ENCODE results near the gene RABGEF1. TPM values are rescaled to one million over a fixed set of nuclear protein-coding genes. Genes with fewer than 3 reads are reported as not detected.
A peak's percentile ranks its signal among the peaks of the same experiment; 100 is the strongest.

Gene RABGEF1
- total and polyA plus RNA-seq, 9 of the 15 experiments (the other 6 are each of a cell fraction or from before 2014, with no cell fraction given) = 7.0 to 29.3 (median 20.5) TPM

- peak overlapping the region; percentile 77 for H3K4me3 ChIP-seq
- H3K79me2 ChIP-seq (ENCODE audit: control insufficient read depth, insufficient read depth, low read length) = peaks cover 16% of the 10 kb centered on the region
- ATAC-seq = peak; percentile 93
- no peaks in the 10 kb centered on the region for H3K9me3 ChIP-seq (replicated peaks; ENCODE audit: control insufficient read depth, insufficient read depth, low read depth, low read length)
- in situ Hi-C loops (cut with MboI) = no loop called here
- BruUV-seq (replicated peaks) = TSS peak; percentile 88
- no peaks in the 10 kb centered on the region for H3K27me3 ChIP-seq (ENCODE audit: control insufficient read depth in 2 of 2, insufficient read depth in 2 of 2, low read length in 2 of 2)
- no peaks in the 10 kb centered on the region for H3K36me3 ChIP-seq (ENCODE audit: control insufficient read depth, insufficient read depth, low read length)
- no peaks in the 10 kb centered on the region for H3K9me1 ChIP-seq (ENCODE audit: control insufficient read depth, insufficient read depth, low read length)
- WGBS (ENCODE audit: insufficient coverage, low coverage, missing lambda C conversion rate) = 1% methylated on average over 61 of the region's 61 CpGs
- H3K9ac ChIP-seq (ENCODE audit: insufficient read depth in 1 of 2, low read depth in 2 of 2, low read length in 2 of 2) = peak overlapping the region; percentile 93 to 98
- ChIA-PET POLR2A (interaction anchor here (0.6 to 1.9 kb wide), 25 partner anchors 9 to 495 kb away, joined by 3 to 8 read pairs (median 3); partner anchors contain the start of genes SBDS and TMEM248), CTCF (ENCODE audit: low intra/inter-chr PET ratio) (no interaction called here)
- intact Hi-C loops (cut with micrococcal nuclease) = loop anchor here (5.0 kb wide), 1 partner anchor 153 kb away; the partner anchor contains the start of genes SBDS and TYW1
- peak; percentile 98 for FAIRE-seq
- H4K20me1 ChIP-seq (replicated peaks; ENCODE audit: control insufficient read depth, insufficient read depth, low read length) = no peaks in the 10 kb centered on the region
- peak overlapping the region; percentile 95 for H3K4me2 ChIP-seq (ENCODE audit: insufficient read depth, low read length)
- H2AFZ ChIP-seq (ENCODE audit: low read depth, low read length) = peak overlapping the region; percentile 97
- peak overlapping the region; percentile 90 for H3K27ac ChIP-seq (ENCODE audit: extremely low read depth, low read depth, low read length)
- peak; percentile 100 for DNase-seq (ENCODE audit: extremely low read depth in 1 of 4, low spot score in 3 of 4)
- H3K4me1 ChIP-seq (replicated peaks in 1 of 2; ENCODE audit: control insufficient read depth in 2 of 2, insufficient read depth in 2 of 2, low read length in 2 of 2) = peaks cover 9 to 29% of the 10 kb centered on the region in 2 experiments; a peak in 4 of 5 replicates
- no peak for TF ChIP-seq ILF3 (IDR thresholded peaks at IDR 0.05; ENCODE audit: borderline replicate concordance)
- peak; percentile 100 for TF ChIP-seq ATF1 (CRISPR knock-in tag; IDR thresholded peaks at IDR 0.05)
- TF ChIP-seq ATF1 (tag; IDR thresholded peaks at IDR 0.05) = peak; percentile 100
- no peak; the same call in 1 of the 2 replicates for TF ChIP-seq MYNN (IDR thresholded peaks at IDR 0.05)
- TF ChIP-seq MYNN (CRISPR knock-in tag; IDR thresholded peaks at IDR 0.05) = no peak
- TF ChIP-seq KLF13 (tag; IDR thresholded peaks at IDR 0.05; ENCODE audit: borderline replicate concordance, low read depth) = peak; percentile 92
- TF ChIP-seq TAL1 (IDR thresholded peaks at IDR 0.05) = no peak
- TF ChIP-seq TAF9B (IDR thresholded peaks at IDR 0.05; ENCODE audit: partially characterized antibody) = peak; percentile 95
- TF ChIP-seq, protein P1, sequence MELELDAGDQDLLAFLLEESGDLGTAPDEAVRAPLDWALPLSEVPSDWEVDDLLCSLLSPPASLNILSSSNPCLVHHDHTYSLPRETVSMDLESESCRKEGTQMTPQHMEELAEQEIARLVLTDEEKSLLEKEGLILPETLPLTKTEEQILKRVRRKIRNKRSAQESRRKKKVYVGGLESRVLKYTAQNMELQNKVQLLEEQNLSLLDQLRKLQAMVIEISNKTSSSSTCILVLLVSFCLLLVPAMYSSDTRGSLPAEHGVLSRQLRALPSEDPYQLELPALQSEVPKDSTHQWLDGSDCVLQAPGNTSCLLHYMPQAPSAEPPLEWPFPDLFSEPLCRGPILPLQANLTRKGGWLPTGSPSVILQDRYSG (tag; conservative IDR thresholded peaks at IDR 0.05; ENCODE audit: low read depth) = peak; percentile 63; the same call in 1 of the 2 replicates
- TF ChIP-seq JUND (IDR thresholded peaks at IDR 0.05; ENCODE audit: borderline replicate concordance, low read depth, low read length) = peak; percentile 89
- peak; percentile 63; the same call in 1 of the 3 replicates for TF ChIP-seq JUND (tag; IDR thresholded peaks at IDR 0.05; ENCODE audit: borderline replicate concordance, low read depth, low read length)
- TF ChIP-seq POLR2A (conservative IDR thresholded peaks at IDR 0.05) = peak; percentile 98
- no peak for TF ChIP-seq ESRRB (CRISPR knock-in tag; IDR thresholded peaks at IDR 0.05; ENCODE audit: borderline replicate concordance)
- TF ChIP-seq FOXK2 (conservative IDR thresholded peaks at IDR 0.05 in 1 of 2, IDR thresholded peaks at IDR 0.05 in 1 of 2; ENCODE audit: low read depth in 2 of 2) = peak; percentile 92 to 94
- TF ChIP-seq POLR2G (IDR thresholded peaks at IDR 0.05; ENCODE audit: low read depth, low read length) = peak; percentile 92
- peak; percentile 57 for TF ChIP-seq BHLHE40 (IDR thresholded peaks at IDR 0.05; ENCODE audit: low read length)
- TF ChIP-seq ZNF311 (CRISPR knock-in tag; IDR thresholded peaks at IDR 0.05) = no peak
- TF ChIP-seq ZNF699 (CRISPR knock-in tag; IDR thresholded peaks at IDR 0.05; ENCODE audit: insufficient replicate concordance) = no peak
- TF ChIP-seq CBFB (CRISPR knock-in tag; IDR thresholded peaks at IDR 0.05) = peak; percentile 19; the same call in 1 of the 2 replicates
- TF ChIP-seq, protein P2, sequence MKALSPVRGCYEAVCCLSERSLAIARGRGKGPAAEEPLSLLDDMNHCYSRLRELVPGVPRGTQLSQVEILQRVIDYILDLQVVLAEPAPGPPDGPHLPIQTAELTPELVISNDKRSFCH (CRISPR knock-in tag; IDR thresholded peaks at IDR 0.05) = no peak
- TF ChIP-seq, protein P2 (tag; IDR thresholded peaks at IDR 0.05) = no peak; the same call in 1 of the 2 replicates
- no peak for TF ChIP-seq NR1H2 (CRISPR knock-in tag; IDR thresholded peaks at IDR 0.05)
Observed at GRCh38 chr7:66844552-66845378, 104.2 kb downstream of the RABGEF1 start.
